HepG2 (cell line): Measurements from ENCODE around the gene USP5. TPM values are rescaled to one million over a fixed set of nuclear protein-coding genes. Genes with fewer than 3 reads are reported as not detected.

Experiments used
- EEA1 ChIP-seq: sonication (generic); formaldehyde crosslinking; IDR thresholded peaks from 2 replicates; pipeline ENCODE4 v1.5.1; 2020; ENCODE audit warnings: mild to moderate bottlenecking, missing genetic modification reagents, borderline replicate concordance
- FLYWCH1 ChIP-seq: sonication (generic); formaldehyde crosslinking; IDR thresholded peaks from 2 replicates; pipeline ENCODE4 v1.8.1; 2023; ENCODE audit warnings: mild to moderate bottlenecking, missing genetic modification reagents
- KIAA2018 ChIP-seq: sonication (generic); formaldehyde crosslinking; IDR thresholded peaks from 2 replicates; pipeline ENCODE4 v1.5.0; 2020; ENCODE audit warnings: mild to moderate bottlenecking, missing genetic modification reagents, borderline replicate concordance
- KMT2B ChIP-seq: IDR thresholded peaks from 2 replicates; pipeline ENCODE4 v1.6.1; 2016; ENCODE audit warnings: missing genetic modification reagents, missing compliant biosample characterization
- PREB ChIP-seq: sonication (generic); formaldehyde crosslinking; IDR thresholded peaks from 2 replicates; pipeline ENCODE4 v1.4.0; 2020; ENCODE audit warnings: missing genetic modification reagents
- THAP7 ChIP-seq: sonication (generic); formaldehyde crosslinking; IDR thresholded peaks from 2 replicates; pipeline ENCODE4 v1.8.1; 2023; ENCODE audit warnings: mild to moderate bottlenecking, missing genetic modification reagents
- ZBTB38 ChIP-seq: sonication (generic); formaldehyde crosslinking; IDR thresholded peaks from 2 replicates; pipeline ENCODE4 v1.5.1; 2020; ENCODE audit warnings: mild to moderate bottlenecking, missing genetic modification reagents
- ZFYVE20 ChIP-seq: sonication (generic); formaldehyde crosslinking; IDR thresholded peaks from 2 replicates; pipeline ENCODE4 v1.8.0; 2023; ENCODE audit warnings: low read depth, mild to moderate bottlenecking, moderate library complexity, missing genetic modification reagents, borderline replicate concordance
- ZNF326 ChIP-seq: sonication (generic); formaldehyde crosslinking; IDR thresholded peaks from 2 replicates; pipeline ENCODE4 v1.4.0; 2020; ENCODE audit warnings: missing genetic modification reagents, borderline replicate concordance
- ZNF616 ChIP-seq: sonication (generic); formaldehyde crosslinking; IDR thresholded peaks from 2 replicates; pipeline ENCODE4 v1.5.0; 2020; ENCODE audit warnings: low read depth, mild to moderate bottlenecking, missing genetic modification reagents
- ZNF772 ChIP-seq: sonication (generic); formaldehyde crosslinking; IDR thresholded peaks from 2 replicates; pipeline ENCODE4 v1.5.0; 2020; ENCODE audit warnings: mild to moderate bottlenecking, missing genetic modification reagents
- polyA plus RNA-seq, 8 experiments: library from polyadenylated mRNA; depleted of rRNA in 3 of 8; stranded (reverse) in 7 of 8; unstranded in 1 of 8; fragments of >200 nt; fragmentation: Illumina TruSeq in 4 of 8; extraction: Trizol in 4 of 8; gene quantifications; 2 replicates each; pipeline versions ENCODE4 v1.2.1 to v1.2.3, GENCODE V29; 2011 to 2016; ENCODE audit warnings: low read depth in 4 of 8, missing spikeins in 1 of 8, mixed read lengths in 1 of 8; ENCODE audit not compliant: insufficient read depth in 1 of 8
- total RNA-seq, 5 experiments: library from RNA; depleted of rRNA; stranded (reverse); fragments of >200 nt; fragmentation: Illumina TruSeq; extraction: Trizol; gene quantifications; 2 replicates each; pipeline ENCODE4 v1.2.3, GENCODE V29; 2016; ENCODE audit warnings: low read depth in 1 of 5
- TF ChIP-seq, protein P1 (sequence below): sonication (generic); formaldehyde crosslinking; IDR thresholded peaks from 2 replicates; pipeline ENCODE4 v1.4.0; 2020; ENCODE audit warnings: low read depth, missing genetic modification reagents

The USP5 gene
- total and polyA plus RNA-seq, 2 of the 13 experiments (the other 11 are each of a cell fraction or from before 2014, with no cell fraction given) = 39.6 to 56.0 TPM

GRCh38 chr12:6867413-6868210 lies 15.7 kb downstream of the USP5 start, which contains the start of gene TPI1 (continued):
- TF ChIP-seq KIAA2018 (no peak), ZNF616 (CRISPR knock-in tag) (0 out of 2 replicates have a peak, but pooled peaks have one; percentile 60), KMT2B (peak; percentile 50; the same call in 1 of the 2 replicates), PREB (CRISPR knock-in tag) (no peak), EEA1 (CRISPR knock-in tag) (no peak), THAP7 (CRISPR knock-in tag) (no peak), FLYWCH1 (CRISPR knock-in tag) (no peak), ZBTB38 (CRISPR knock-in tag) (no peak; the same call in 1 of the 2 replicates), ZFYVE20 (no peak), ZNF326 (no peak), ZNF772 (CRISPR knock-in tag) (no peak; the same call in 1 of the 2 replicates)
- TF ChIP-seq, protein P1, sequence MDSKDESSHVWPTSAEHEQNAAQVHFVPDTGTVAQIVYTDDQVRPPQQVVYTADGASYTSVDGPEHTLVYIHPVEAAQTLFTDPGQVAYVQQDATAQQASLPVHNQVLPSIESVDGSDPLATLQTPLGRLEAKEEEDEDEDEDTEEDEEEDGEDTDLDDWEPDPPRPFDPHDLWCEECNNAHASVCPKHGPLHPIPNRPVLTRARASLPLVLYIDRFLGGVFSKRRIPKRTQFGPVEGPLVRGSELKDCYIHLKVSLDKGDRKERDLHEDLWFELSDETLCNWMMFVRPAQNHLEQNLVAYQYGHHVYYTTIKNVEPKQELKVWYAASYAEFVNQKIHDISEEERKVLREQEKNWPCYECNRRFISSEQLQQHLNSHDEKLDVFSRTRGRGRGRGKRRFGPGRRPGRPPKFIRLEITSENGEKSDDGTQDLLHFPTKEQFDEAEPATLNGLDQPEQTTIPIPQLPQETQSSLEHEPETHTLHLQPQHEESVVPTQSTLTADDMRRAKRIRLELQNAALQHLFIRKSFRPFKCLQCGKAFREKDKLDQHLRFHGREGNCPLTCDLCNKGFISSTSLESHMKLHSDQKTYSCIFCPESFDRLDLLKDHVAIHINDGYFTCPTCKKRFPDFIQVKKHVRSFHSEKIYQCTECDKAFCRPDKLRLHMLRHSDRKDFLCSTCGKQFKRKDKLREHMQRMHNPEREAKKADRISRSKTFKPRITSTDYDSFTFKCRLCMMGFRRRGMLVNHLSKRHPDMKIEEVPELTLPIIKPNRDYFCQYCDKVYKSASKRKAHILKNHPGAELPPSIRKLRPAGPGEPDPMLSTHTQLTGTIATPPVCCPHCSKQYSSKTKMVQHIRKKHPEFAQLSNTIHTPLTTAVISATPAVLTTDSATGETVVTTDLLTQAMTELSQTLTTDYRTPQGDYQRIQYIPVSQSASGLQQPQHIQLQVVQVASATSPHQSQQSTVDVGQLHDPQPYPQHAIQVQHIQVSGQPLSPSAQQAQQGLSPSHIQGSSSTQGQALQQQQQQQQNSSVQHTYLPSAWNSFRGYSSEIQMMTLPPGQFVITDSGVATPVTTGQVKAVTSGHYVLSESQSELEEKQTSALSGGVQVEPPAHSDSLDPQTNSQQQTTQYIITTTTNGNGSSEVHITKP (CRISPR knock-in tag) = no peak
